Subcutaneous adipose tissue (tissue), 4 donors: Measurements from ENCODE around the gene SLC12A7. TPM values are rescaled to one million over a fixed set of nuclear protein-coding genes. Genes with fewer than 3 reads are reported as not detected.

Experiments
- CTCF ChIP-seq: fragments of 450-650 bp; IDR thresholded peaks from one replicate; pipeline ENCODE4 v1.5.1; 2016; ENCODE audit warnings: low read depth, mild to moderate bottlenecking, control low read depth, antibody characterized with exemption, moderate library complexity
- total RNA-seq, 4 donors: library from RNA; depleted of rRNA; stranded (reverse); fragments of >200 nt; gene quantifications; one replicate each; pipeline ENCODE4 v1.1.0, GENCODE V29; 2016

SLC12A7 gene
- total RNA-seq, 4 donors from 2014 or later = 12.9 to 34.3 (median 20.7) TPM

- TF ChIP-seq CTCF = no peak
Measured at GRCh38 chr5:1088031-1088430, 23.8 kb downstream of the SLC12A7 start.

DNA sequence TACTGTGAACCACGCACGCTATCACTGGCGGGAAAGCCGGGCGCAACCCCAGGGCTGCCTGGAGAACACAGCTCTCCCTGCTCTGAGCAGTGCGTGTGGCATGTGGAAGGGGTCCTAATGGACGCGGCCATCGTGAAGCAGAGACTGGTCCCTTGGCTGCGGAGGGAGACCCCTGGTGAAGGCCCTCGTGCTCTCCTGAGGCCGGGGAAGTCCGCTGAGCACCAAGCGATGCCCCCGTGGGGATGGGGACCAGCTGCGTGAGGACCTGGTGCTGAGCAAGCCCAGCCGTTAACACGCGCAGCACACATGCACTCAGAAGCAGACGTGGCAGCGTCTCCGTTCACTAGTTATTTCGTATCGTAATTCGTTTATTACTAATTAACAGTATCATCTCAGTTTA is 24.4 kb downstream of the SLC12A7 start:
- TF ChIP-seq CTCF = no peak

DNA sequence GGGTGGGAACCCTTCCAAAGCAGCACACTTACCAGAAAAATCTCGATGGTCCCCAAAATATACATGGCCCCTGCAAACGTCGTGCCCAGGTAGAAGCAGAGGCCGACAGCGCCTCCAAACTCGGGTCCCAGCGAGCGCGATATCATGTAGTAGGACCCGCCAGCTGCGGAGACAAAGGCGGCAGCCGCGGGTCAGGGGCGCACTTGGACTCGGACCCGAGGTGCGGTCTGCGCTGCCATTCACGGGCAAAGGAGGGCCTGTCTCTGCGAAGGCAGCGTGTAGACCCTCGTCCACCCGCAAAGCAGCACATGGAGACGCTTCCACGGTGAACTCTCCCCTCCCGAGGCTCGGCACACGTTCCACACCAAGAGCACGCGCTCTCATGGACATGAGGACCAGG is 25.0 kb downstream of the SLC12A7 start:
- no peak for TF ChIP-seq CTCF

- no peak for TF ChIP-seq CTCF
Measured at GRCh38 chr5:1086137-1086536, 25.7 kb downstream of the SLC12A7 start.

DNA sequence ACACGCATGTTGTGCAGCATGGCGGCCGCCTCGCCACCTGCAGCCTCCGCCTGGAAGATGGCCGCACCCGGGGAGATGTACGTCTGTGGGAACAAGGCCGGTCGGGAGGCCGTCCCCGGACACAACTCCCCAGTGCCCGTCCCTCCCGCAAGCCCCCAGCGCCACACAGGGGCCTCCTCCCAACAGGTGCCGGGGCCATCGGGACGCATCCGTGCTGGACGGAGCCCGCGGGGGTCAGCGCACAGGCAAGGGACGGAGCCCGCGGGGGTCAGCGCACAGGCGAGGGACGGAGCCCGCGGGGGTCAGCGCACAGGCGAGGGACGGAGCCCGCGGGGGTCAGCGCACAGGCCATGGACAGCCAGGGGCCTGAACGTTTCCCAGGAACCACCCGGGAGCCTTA is 26.5 kb downstream of the SLC12A7 start:
- no peak for TF ChIP-seq CTCF

DNA sequence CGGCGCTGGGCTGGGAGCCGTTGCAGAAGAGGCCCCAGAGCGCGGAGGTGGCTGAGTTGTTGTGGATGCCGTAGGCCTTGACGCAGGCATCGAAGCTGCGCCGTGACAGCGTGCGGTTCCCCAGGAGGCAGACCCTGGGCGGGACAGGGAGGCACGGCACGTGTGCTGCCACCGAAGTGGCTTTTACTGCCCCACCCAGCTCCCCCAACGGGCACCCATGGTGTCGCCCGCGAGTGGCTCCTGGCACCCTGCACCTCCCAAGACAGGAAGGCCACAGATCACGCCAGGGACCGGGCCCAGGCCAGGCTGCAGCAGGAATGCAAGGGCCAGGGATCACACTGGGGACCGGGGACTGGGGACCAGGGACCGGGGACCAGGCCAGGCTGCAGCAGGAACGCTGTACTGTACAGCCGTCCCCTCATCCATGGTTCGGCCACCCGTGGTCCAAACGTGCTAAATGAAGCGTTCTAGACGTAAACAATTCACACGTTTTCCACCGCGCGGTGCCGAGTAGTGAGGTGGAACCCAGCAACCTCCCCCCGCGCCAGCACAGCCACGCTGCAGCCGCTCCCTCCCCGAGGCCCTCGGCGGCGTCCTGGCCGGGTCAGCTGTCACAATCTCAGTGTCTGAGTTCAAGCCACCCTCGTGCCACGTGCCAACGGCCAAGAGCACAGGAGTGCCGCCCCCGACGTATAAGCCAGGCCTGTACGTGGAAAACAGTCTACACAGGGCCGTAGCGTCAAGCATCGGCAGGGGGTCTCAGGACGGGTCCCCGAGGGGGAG is 27.8 kb downstream of the SLC12A7 start:
- no peak for TF ChIP-seq CTCF

DNA sequence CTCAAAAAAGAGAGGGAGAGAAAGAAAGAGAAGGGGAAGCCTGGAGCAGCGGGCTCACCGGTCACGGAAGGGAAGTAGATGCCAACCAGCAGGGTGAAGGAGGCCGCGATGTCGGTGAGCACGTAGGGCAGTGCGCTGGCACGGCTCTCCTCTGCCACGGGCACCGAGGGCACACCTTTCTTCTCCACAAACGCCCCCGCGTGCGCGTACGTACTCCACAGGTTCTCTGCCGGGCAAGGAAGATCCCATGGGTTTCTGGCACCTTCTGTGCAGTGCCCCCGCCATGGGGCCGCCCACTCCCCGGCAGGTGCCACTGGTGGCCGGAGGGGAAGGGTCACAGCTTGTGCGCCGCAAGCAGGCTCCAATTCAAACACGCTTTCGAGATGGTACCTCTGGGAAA is 30.3 kb downstream of the SLC12A7 start:
- TF ChIP-seq CTCF = no peak
